ENCODE data around the gene NCOA3. TPM values are rescaled to one million over a fixed set of nuclear protein-coding genes. Genes with fewer than 3 reads are reported as not detected.

Gene NCOA3
- total RNA-seq, 1 experiment from 2014 or later: 31.1 TPM

- intact Hi-C loops (cut with micrococcal nuclease): no loop called here
- H3K79me2 ChIP-seq (ENCODE audit: low read length): peaks cover 89% of the 10 kb centered on the region
- H3K4me1 ChIP-seq (ENCODE audit: insufficient read depth, low read length): peaks cover 29% of the 10 kb centered on the region
- no peak overlapping the region for H2AFZ ChIP-seq (ENCODE audit: low read length)
- DNase-seq (no peak), ATAC-seq (no peak)
- peaks cover 10% of the 10 kb centered on the region; the same call in 1 of the 2 replicates for H4K20me1 ChIP-seq (ENCODE audit: low read length)
- H3K9me2 ChIP-seq (replicated peaks; ENCODE audit: low read length): no peaks in the 10 kb centered on the region
- ChIA-PET POLR2A (ENCODE audit: unreplicated experiment) (interaction anchor here (0.5 kb wide), 1 partner anchor 25 kb away, joined by 5 read pairs; no protein-coding TSS in a partner anchor), CTCF (no interaction called here)
- BruUV-seq (replicated peaks): no TSS peak
- no peaks in the 10 kb centered on the region for H3K9me3 ChIP-seq (ENCODE audit: low read length)
- no peak overlapping the region for H3K27ac ChIP-seq (ENCODE audit: low read length)
- peaks cover 9% of the 10 kb centered on the region; the same call in 1 of the 2 replicates for H3K36me3 ChIP-seq (ENCODE audit: low read depth, low read length)
- TF ChIP-seq EZH2phosphoT487 (IDR thresholded peaks at IDR 0.05; ENCODE audit: borderline replicate concordance, low read length) (no peak), EZH2 (IDR thresholded peaks at IDR 0.05; ENCODE audit: low read length, unreplicated experiment) (no peak), CTCF (conservative IDR thresholded peaks at IDR 0.05; ENCODE audit: low read depth, low read length) (no peak)
- H3K27me3 ChIP-seq (ENCODE audit: low read length): no peaks in the 10 kb centered on the region
- H3K4me3 ChIP-seq (ENCODE audit: low read length): no peak overlapping the region
- no peak overlapping the region for H3K4me2 ChIP-seq (ENCODE audit: low read length)
- H3K9ac ChIP-seq (ENCODE audit: low read length): no peak overlapping the region
- no peaks in the 10 kb centered on the region for H3F3A ChIP-seq (ENCODE audit: low read length, unreplicated experiment)
Measured at GRCh38 chr20:47566269-47566668, 64.6 kb downstream of the NCOA3 start.

GRCh38 chr20:47568019-47568418 lies 66.3 kb downstream of the NCOA3 start:
- DNase-seq (peak; percentile 89), ATAC-seq (peak; percentile 89)
- H4K20me1 ChIP-seq (ENCODE audit: low read length): peaks cover 10% of the 10 kb centered on the region; the same call in 1 of the 2 replicates
- H3K9ac ChIP-seq (ENCODE audit: low read length): no peak overlapping the region
- ChIA-PET CTCF (interaction anchor here (0.6 to 0.7 kb wide), 3 partner anchors 53 to 1050 kb away, joined by 3 to 4 read pairs (median 3); no protein-coding TSS in a partner anchor), POLR2A (ENCODE audit: unreplicated experiment) (interaction anchor here (0.5 to 1.0 kb wide), 2 partner anchors 53 to 66 kb away, joined by 3 to 6 read pairs; partner anchors contain the start of gene NCOA3)
- intact Hi-C loops (cut with micrococcal nuclease): loop anchor here (1.0 to 2.0 kb wide), 3 partner anchors 8 to 67 kb away; partner anchors contain the start of gene NCOA3
- no peaks in the 10 kb centered on the region for H3K9me3 ChIP-seq (ENCODE audit: low read length)
- no peak for TF ChIP-seq EZH2 (IDR thresholded peaks at IDR 0.05; ENCODE audit: low read length, unreplicated experiment)
- no peak for TF ChIP-seq EZH2phosphoT487 (IDR thresholded peaks at IDR 0.05; ENCODE audit: borderline replicate concordance, low read length)
- TF ChIP-seq CTCF (conservative IDR thresholded peaks at IDR 0.05; ENCODE audit: low read depth, low read length): no peak
- no peak overlapping the region for H3K4me3 ChIP-seq (ENCODE audit: low read length)
- peaks cover 29% of the 10 kb centered on the region for H3K4me1 ChIP-seq (ENCODE audit: insufficient read depth, low read length)
- peaks cover 16% of the 10 kb centered on the region for H3K36me3 ChIP-seq (ENCODE audit: low read depth, low read length)
- H3K27me3 ChIP-seq (ENCODE audit: low read length): no peaks in the 10 kb centered on the region
- no TSS peak for BruUV-seq (replicated peaks)
- H3K79me2 ChIP-seq (ENCODE audit: low read length): peaks cover 89% of the 10 kb centered on the region
- peak overlapping the region; percentile 61 for H3K27ac ChIP-seq (ENCODE audit: low read length)
- no peak overlapping the region for H2AFZ ChIP-seq (ENCODE audit: low read length)
- H3K4me2 ChIP-seq (ENCODE audit: low read length): peak overlapping the region; percentile 26
- H3F3A ChIP-seq (ENCODE audit: low read length, unreplicated experiment): no peaks in the 10 kb centered on the region
- no peaks in the 10 kb centered on the region for H3K9me2 ChIP-seq (replicated peaks; ENCODE audit: low read length)

GRCh38 chr20:47568837-47569410 lies 67.2 kb downstream of the NCOA3 start:
- intact Hi-C loops (cut with micrococcal nuclease): loop anchor here (1.0 to 2.0 kb wide), 3 partner anchors 7 to 68 kb away; partner anchors contain the start of gene NCOA3
- no peak overlapping the region for H3K4me2 ChIP-seq (ENCODE audit: low read length)

More at GRCh38 chr20:47568837-47569410, 67.2 kb downstream of the NCOA3 start:
- Histone ChIP-seq H2AFZ (ENCODE audit: low read length) (no peak overlapping the region), H3F3A (ENCODE audit: low read length, unreplicated experiment) (no peaks in the 10 kb centered on the region), H3K27ac (ENCODE audit: low read length) (peak overlapping the region; percentile 61; the same call in 1 of the 2 replicates), H3K9ac (ENCODE audit: low read length) (no peak overlapping the region), H3K36me3 (ENCODE audit: low read depth, low read length) (peaks cover 16% of the 10 kb centered on the region), H3K9me2 (replicated peaks; ENCODE audit: low read length) (no peaks in the 10 kb centered on the region), H3K27me3 (ENCODE audit: low read length) (no peaks in the 10 kb centered on the region), H3K4me3 (ENCODE audit: low read length) (no peak overlapping the region), H3K4me1 (ENCODE audit: insufficient read depth, low read length) (peaks cover 31% of the 10 kb centered on the region), H3K9me3 (ENCODE audit: low read length) (no peaks in the 10 kb centered on the region), H3K79me2 (ENCODE audit: low read length) (peaks cover 89% of the 10 kb centered on the region), H4K20me1 (ENCODE audit: low read length) (peaks cover 10% of the 10 kb centered on the region; the same call in 1 of the 2 replicates)
- no TSS peak for BruUV-seq (replicated peaks)
- ATAC-seq (no peak), DNase-seq (no peak)
- ChIA-PET POLR2A (ENCODE audit: unreplicated experiment) (no interaction called here), CTCF (no interaction called here)
- TF ChIP-seq EZH2phosphoT487 (IDR thresholded peaks at IDR 0.05; ENCODE audit: borderline replicate concordance, low read length): no peak
- TF ChIP-seq CTCF (conservative IDR thresholded peaks at IDR 0.05; ENCODE audit: low read depth, low read length): no peak
- TF ChIP-seq EZH2 (IDR thresholded peaks at IDR 0.05; ENCODE audit: low read length, unreplicated experiment): no peak
